ENCODE measurements around the gene ADH1B. TPM values are rescaled to one million over a fixed set of nuclear protein-coding genes. Genes with fewer than 3 reads are reported as not detected.
"Not testable (repeated sequence)": the region's sequence is repeated elsewhere in the genome, so short reads cannot be mapped to it uniquely, and the experiment has no call there.

Gene ADH1B
- total RNA-seq, 3 donors from 2014 or later: 43.9 to 447 (median 179) TPM

GRCh38 chr4:99361268-99361898, 40.2 kb upstream of the ADH1B start:
- intact Hi-C loops (cut with DNase I, micrococcal nuclease): no loop called here
- Histone ChIP-seq H3K9me3 (no peaks in the 10 kb centered on the region), H3K4me1 (ENCODE audit: low read depth) (no peaks in the 10 kb centered on the region), H3K4me3 (no peak overlapping the region), H3K36me3 (ENCODE audit: low read depth) (no peaks in the 10 kb centered on the region)
- no peak for ATAC-seq
- TF ChIP-seq, protein P1, sequence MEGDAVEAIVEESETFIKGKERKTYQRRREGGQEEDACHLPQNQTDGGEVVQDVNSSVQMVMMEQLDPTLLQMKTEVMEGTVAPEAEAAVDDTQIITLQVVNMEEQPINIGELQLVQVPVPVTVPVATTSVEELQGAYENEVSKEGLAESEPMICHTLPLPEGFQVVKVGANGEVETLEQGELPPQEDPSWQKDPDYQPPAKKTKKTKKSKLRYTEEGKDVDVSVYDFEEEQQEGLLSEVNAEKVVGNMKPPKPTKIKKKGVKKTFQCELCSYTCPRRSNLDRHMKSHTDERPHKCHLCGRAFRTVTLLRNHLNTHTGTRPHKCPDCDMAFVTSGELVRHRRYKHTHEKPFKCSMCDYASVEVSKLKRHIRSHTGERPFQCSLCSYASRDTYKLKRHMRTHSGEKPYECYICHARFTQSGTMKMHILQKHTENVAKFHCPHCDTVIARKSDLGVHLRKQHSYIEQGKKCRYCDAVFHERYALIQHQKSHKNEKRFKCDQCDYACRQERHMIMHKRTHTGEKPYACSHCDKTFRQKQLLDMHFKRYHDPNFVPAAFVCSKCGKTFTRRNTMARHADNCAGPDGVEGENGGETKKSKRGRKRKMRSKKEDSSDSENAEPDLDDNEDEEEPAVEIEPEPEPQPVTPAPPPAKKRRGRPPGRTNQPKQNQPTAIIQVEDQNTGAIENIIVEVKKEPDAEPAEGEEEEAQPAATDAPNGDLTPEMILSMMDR (IDR thresholded peaks at IDR 0.05): no peak
- DNase-seq: no peak

DNA sequence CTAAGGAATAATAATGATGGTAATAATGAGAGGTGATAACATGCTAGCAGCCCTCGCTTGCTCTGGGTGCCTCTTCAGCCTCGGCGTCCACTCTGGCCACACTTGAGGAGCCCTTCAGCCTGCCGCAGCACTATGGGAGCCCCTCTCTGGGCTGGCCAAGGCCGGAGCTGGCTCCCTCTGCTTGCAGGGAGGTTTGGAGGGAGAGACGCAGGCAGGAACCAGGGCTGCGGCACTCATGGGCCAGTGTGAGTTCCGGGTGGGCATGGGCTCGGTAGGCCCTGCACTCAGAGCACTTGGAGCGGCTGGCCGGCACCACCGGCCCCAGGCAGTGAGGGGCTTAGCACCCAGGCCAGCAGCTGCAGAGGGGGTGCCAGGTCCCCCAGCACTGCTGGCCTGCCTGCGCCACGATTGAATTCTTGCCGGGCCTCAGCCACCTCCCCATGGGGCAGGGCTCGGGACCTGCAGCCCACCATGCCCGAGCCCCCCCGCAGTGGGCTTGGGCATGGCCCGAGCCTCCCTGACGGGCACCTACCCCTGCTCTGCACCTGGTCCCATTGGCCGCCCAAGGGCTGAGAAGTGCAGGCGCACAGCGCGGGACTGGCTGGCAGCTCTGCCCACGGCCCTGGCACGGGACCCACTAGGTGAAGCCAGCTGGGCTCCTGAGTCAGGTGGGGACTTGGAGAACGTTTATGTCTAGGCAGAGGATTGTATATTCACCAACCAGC, 38.4 kb upstream of the ADH1B start:
- DNase-seq: no peak
- TF ChIP-seq, protein P1 (IDR thresholded peaks at IDR 0.05): no peak
- ATAC-seq: no peak
- Histone ChIP-seq H3K4me1 (ENCODE audit: low read depth) (no peaks in the 10 kb centered on the region), H3K9me3 (no peaks in the 10 kb centered on the region), H3K36me3 (ENCODE audit: low read depth) (no peaks in the 10 kb centered on the region), H3K4me3 (no peak overlapping the region)
- intact Hi-C loops (cut with DNase I, micrococcal nuclease): no loop called here

DNA sequence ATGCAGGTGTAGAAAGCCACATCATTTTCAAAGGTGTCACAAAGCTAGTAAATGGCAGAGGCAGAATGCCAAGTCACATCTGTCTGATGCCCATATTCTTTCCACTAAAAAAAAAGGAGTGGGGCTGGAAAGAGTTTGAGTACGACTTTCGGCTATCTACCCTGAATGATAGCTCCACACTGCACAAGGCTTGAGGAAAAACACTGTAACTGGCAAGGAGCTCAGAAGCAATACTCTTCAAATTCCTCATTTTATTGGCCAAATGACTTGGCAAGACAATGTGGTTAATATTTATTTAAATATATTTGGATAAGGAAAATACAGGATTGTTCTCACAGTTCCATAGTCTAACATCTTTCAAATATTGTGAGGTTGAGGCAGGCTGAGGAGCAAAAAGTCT, 36.7 kb upstream of the ADH1B start:
- intact Hi-C loops (cut with DNase I, micrococcal nuclease): no loop called here
- no peaks in the 10 kb centered on the region for H3K36me3 ChIP-seq (ENCODE audit: low read depth)
- ATAC-seq: peak; percentile 40
- DNase-seq: no peak
- H3K4me1 ChIP-seq (ENCODE audit: low read depth): peaks cover 7% of the 10 kb centered on the region
- no peaks in the 10 kb centered on the region for H3K9me3 ChIP-seq
- H3K4me3 ChIP-seq: no peak overlapping the region
- TF ChIP-seq, protein P1 (IDR thresholded peaks at IDR 0.05): no peak

DNA sequence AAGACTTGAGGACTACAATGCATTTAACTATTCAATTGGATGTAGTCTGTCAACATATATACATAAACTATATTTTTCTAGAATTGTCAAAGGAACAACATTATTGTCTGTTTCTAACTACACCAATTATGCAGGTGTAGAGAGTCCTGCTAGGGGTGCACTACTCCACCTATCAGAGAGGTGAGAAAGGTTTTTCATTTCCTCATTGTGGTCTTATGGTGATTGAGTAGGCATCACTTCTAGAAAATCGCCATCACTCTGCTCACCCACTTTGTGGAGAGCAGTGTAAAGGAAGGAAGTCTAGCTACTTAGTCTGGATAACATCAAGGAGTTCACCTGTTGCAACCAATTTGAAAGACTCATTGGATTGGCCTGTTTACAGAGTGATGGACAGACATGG, 35.8 kb upstream of the ADH1B start:
- H3K36me3 ChIP-seq (ENCODE audit: low read depth): peaks cover 3% of the 10 kb centered on the region
- no peaks in the 10 kb centered on the region for H3K9me3 ChIP-seq
- TF ChIP-seq, protein P1 (IDR thresholded peaks at IDR 0.05): no peak
- no peak for DNase-seq
- intact Hi-C loops (cut with DNase I, micrococcal nuclease): no loop called here
- H3K4me1 ChIP-seq (ENCODE audit: low read depth): peaks cover 8% of the 10 kb centered on the region
- no peak overlapping the region for H3K4me3 ChIP-seq
- no peak for ATAC-seq

- ATAC-seq; DNase-seq; intact Hi-C loops (cut with DNase I, micrococcal nuclease): not testable (repeated sequence)
Measured at GRCh38 chr4:99356149-99356548, 34.9 kb upstream of the ADH1B start.

More at GRCh38 chr4:99356149-99356548, 34.9 kb upstream of the ADH1B start:
- H3K9me3 ChIP-seq; H3K4me1 ChIP-seq (ENCODE audit: low read depth); H3K4me3 ChIP-seq; H3K36me3 ChIP-seq (ENCODE audit: low read depth): not testable (repeated sequence)

All from mucosa of descending colon (tissue), 3 donors.